Measurements from ENCODE around the gene SYT1.
"Not testable (repeated sequence)": the region's sequence is repeated elsewhere in the genome, so short reads cannot be mapped to it uniquely, and the experiment has no call there.

SYT1 gene

DNA sequence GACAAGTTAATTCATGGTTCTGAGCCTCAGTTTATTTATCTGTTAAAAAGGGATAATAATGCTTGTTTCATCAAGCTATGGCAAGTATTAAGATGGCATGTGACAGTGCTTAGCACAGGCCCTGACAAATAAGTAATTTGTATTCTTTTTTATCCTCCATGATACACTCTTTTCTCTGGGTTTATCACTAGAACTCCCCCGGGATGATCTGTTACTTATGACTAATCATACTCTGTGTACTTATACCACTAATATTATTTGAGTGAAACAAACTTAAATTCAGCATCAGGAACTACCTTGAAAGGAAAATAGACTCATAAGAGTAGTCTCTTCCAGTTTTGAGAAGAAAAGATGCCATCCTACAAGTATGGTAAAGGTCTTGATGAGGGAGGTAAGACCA is 542.4 kb downstream of the SYT1 start:
- no peak for DNase-seq (ENCODE audit: low read depth)
- no peak overlapping the region for H3K4me3 ChIP-seq (ENCODE audit: low read depth, low read length)

DNA sequence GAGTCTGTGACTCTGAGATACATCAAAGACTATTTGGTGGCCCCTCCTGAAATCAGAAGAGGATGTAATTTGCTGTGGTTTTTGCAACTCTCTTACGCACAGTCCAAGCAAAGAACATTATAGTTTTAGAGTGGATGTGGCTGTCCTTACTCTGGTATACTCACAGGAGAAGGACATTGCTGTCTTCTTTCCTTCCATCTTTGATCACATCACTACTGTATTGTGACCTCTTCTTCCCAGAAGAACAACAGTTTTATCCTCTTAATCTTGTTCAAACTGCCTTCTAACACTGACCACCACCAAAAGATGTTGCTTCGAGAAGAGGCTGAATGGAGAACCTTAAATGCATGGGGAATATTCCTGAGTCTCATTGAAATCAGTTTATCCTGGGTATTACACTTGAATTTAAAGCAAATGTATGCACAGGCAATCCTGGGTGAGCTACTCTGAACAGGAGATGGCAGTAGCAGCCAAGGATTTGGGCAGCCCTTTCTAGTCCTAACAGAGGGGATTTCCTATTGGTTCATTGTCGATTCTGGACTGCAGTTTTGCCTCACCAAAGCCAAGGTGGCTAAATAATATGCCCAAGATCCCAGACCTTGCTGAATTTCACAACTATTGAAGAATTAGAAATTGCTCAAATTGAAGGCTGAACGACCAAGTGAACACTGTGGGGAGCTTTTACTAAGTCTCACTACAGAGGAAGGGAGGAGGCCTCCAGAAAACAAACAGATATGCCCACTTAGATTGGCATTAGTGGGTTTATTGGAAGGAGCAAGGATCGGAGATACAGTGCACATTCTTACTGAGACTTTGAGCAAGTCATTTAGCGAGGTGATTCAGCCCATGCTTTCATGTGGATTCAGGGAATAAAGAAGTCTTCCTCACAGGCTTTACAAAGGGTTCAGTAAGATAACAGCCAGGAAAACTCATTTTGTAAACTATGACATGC is 543.4 kb downstream of the SYT1 start:
- H3K4me3 ChIP-seq (ENCODE audit: low read depth, low read length) = no peak overlapping the region
- DNase-seq (ENCODE audit: low read depth) = peak; percentile 75

DNA sequence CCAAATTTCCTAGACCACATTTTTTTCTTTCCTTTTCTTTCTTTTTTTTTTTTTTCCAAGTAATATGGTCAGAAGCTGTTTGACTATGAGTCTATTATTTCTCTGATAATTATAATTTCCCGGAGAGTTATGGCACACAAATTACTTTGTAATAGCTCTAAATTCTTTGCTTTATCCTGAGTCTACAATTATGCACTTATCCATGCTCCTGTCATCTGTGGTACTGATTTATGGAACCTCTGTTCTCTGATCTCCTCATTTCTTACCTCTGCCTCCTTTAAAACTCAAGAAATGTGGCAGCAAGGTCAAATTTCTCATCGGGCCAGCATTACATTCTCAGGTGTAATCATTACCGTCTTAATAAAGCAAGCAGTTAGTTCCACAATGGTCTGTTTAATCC is 544.1 kb downstream of the SYT1 start:
- H3K4me3 ChIP-seq (ENCODE audit: low read depth, low read length) = no peak overlapping the region
- no peak for DNase-seq (ENCODE audit: low read depth)

DNA sequence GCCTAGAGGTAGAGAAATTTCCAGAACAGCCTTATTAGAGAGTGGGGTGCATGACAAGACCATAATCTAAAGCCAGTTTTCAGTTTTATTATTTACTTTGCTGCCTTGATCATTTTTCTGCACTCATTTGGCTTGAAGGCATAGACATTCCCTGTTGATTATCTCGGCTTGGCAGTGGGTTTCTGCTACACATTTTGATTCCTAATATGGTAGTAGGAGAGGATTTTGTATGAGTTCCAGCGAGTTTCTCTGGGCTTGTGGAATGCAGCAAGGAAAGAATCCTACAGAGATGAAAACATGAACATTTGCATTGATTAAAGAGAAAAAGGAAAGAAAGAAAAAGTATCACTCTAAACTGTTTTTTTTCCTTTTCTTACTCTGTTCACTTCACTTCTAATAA is 545.0 kb downstream of the SYT1 start:
- DNase-seq (ENCODE audit: low read depth) = peak; percentile 60
- no peak overlapping the region for H3K4me3 ChIP-seq (ENCODE audit: low read depth, low read length)

DNA sequence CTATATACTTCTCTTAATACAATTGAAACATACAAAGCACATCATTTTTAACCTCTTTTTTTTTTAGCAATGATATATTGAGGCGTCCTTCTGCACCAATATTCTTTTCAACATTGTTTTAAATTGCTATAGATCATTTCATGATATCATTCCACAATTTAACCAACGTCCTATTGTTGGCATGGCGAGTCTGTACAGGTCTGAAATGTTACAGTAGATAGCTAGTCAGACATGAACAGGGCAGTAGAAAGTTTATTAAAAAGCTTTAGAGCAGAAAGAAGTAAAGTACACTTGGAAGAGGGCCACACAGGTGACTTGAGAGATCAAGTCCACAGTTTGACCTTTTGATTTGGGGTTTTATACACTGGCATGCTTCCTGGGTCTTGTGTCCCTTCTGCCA is 547.2 kb downstream of the SYT1 start:
- no peak overlapping the region for H3K4me3 ChIP-seq (ENCODE audit: low read depth, low read length)
- DNase-seq (ENCODE audit: low read depth) = no peak

DNA sequence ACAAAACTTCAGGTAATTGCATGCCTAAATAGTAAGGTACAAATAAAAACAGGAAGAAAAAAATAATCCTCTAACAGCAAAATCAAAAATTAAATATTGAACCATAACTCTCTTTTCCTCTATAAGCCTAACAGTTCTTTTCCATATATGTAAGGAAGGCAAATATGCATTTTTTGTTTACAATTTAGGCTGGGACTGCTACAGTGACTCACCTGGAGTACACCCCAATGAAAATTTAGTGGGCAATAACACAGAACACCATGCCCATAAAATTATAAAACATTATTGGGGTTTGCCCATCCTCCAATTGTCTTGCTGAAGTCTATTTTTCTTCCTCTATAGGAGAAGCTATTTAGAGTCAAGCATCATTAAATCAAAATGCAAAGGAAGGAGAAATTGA is 549.2 kb downstream of the SYT1 start:
- H3K4me3 ChIP-seq (ENCODE audit: low read depth, low read length) = no peak overlapping the region

DNA sequence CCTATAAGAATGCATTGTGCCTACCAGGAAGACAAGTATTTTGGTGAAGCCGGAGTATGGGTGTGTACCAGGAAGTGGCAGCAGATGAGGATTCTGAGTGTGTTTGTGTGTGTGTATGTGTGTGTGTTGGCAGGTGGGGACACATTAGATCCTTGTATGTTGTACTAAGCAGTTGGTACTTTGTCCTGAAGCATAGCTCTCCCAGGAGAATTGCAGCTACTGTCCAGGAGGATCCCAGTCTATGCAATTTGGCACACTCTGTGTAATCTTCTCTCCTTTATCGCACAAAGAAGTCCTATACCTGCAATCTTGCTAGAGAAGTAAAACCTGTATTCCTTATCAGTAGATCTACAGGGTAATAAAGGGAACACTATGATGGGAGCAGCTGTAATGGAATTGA is 549.7 kb downstream of the SYT1 start:
- no peak overlapping the region for H3K4me3 ChIP-seq (ENCODE audit: low read depth, low read length)
- DNase-seq (ENCODE audit: low read depth) = no peak

More for the DNA sequence above, 549.2 kb downstream of the SYT1 start:
- DNase-seq (ENCODE audit: low read depth) = no peak

DNA sequence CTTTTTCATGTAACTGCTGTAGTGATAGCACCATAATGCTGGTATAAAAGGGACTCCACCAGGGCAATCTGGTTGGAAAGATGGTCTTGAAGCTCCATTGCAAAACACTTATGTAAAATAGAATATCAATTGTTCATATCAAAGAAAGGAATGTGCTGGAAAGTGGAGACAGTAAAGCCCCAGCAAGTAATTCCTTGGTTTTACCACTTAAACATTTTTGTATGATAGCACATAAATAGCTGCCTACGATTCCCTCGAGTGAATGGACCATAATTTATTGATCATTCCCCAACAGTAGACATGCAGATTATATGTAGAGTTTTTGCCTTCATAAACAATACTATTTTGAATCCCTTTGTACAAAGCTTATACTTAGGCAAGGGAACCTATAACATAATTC is 550.7 kb downstream of the SYT1 start:
- DNase-seq (ENCODE audit: low read depth) = no peak

DNA sequence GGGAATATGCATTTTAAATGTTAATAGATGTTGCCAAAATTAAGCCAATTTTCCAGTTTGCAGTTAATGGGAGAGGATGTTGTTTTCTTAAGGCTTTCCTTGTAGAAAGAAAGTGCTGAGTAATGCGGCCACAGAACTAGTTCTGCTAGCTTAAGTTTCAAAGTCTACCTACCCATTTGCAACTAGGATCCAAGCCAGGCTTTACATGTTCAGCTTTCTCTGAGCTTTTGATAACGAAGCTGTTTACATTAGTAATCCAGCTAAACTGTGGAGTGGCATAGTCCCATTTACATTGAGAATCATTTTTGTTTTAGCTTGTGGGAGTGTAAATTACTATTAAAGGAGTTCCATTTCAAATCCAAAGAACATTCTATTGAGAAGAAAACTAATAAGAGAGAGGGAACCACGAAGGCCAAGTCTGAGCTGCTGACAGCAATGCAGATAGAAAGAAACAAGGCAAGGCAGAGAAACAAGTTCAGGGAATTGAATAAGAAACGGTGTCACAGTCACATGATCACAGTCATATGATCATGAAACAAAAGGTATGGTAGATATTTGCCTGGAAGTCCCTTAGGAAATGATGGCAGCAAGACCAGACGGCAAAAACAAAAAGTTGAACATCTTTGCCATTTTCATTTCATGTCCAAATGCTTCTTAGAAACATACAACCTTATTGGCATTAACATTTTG is 551.3 kb downstream of the SYT1 start:
- DNase-seq (ENCODE audit: low read depth) = no peak

More for the DNA sequence above, 550.7 kb downstream of the SYT1 start:
- no peak overlapping the region for H3K4me3 ChIP-seq (ENCODE audit: low read depth, low read length)

DNA sequence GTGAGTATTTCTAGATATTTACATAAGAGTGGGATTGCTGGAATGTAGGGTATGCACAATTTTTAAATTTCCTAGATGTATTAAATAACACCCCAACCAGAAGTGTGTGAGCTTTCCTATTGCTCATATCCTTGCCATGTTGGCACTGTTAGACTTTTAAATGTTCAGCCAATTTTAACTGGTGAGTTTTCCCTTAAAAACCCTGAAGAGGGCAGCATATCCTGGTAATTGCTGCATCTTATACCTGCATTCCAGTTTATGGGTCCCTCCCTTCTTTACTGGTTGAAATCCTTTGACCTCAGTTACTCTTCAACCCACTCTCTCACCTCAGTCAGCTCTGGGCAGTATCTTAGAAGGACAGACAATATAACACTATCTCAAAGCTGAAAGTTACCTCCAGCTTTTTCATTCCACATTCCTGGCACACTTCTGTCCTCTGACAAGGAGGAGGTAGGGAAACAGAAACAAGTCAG is 555.6 kb downstream of the SYT1 start:
- H3K4me3 ChIP-seq (ENCODE audit: low read depth, low read length) = no peak overlapping the region
- peak; percentile 83 for DNase-seq (ENCODE audit: low read depth)

More for the DNA sequence above, 551.3 kb downstream of the SYT1 start:
- no peak overlapping the region for H3K4me3 ChIP-seq (ENCODE audit: low read depth, low read length)

DNA sequence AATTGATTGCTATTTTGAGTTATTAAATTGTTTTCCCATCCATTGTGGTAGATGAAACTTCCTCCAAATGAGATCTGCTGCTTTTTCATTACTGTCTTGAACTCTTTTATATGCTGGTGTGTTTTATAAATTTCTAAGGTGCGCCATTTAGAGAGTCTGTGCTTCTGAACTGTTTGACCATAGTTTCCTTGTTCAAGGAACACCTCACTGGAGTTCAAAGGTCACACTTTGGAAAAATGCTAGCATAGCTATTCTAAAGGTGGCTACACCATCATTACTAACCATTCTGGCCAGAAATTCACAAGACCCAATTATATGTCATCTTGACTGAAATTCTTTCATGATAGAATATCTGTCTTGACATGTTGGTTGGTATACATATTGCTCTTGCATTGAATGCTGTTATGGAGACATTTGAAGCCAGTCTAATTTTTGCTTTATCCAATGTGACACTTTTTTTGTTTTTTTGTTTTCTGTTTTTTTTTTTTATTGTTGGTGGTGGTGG is 556.7 kb downstream of the SYT1 start:
- no peak for DNase-seq (ENCODE audit: low read depth)
- H3K4me3 ChIP-seq (ENCODE audit: low read depth, low read length) = no peak overlapping the region

DNA sequence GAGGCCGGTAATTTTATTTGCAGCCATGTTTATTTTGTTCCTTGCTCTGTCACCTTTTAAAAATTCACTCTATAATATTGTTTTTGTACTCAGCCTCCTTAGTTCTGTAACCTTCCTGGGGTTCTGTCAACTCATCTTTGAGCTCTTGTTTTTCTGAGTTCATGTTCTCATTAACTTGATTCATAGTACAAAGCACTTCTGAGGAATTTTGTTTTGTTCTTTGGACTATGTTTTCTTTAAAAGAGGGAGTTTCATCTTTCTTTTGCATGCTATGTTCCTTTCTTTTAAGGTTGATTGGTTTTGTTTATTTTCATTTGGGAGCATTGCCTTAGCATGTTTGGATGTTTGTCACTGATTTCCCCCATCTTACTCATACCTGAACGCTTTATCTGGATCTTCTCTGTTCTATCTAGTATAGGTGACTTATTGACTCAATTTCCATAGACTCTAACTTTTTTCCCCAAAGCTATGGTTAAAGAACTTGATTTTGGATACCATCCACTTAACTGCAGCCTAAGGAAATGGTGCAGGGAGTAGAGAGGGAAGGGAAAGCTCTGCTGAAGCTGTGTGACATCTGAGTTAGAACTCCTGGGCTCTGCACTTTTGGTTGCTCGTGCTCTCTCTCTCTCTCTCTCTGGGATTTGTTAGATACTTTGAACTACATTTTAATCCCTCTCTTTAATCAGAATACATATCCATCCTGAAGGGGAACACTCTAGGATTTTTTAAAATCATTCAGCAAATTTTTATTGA is 557.7 kb downstream of the SYT1 start:
- H3K4me3 ChIP-seq (ENCODE audit: low read depth, low read length) = no peak overlapping the region
- no peak for DNase-seq (ENCODE audit: low read depth)

DNA sequence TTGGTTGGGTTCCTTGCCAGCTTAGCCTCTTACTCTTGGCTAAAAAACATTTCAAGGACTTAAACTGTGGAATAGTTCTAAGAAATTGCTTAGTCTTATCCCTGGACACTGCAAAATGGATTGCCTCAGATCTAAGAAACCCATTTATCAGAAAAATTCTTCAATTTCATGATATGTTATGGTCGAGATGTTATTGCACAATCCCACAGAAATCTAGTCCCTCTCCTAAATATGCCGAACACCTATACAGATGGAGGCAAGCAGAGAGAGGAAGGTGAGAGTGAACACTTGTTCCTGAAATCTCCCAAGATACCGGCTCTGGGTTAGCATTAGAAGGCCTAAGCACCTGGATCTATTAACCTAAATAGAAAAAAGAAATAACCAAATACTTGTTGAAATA is 559.0 kb downstream of the SYT1 start:
- DNase-seq (ENCODE audit: low read depth) = no peak
- no peak overlapping the region for H3K4me3 ChIP-seq (ENCODE audit: low read depth, low read length)

DNA sequence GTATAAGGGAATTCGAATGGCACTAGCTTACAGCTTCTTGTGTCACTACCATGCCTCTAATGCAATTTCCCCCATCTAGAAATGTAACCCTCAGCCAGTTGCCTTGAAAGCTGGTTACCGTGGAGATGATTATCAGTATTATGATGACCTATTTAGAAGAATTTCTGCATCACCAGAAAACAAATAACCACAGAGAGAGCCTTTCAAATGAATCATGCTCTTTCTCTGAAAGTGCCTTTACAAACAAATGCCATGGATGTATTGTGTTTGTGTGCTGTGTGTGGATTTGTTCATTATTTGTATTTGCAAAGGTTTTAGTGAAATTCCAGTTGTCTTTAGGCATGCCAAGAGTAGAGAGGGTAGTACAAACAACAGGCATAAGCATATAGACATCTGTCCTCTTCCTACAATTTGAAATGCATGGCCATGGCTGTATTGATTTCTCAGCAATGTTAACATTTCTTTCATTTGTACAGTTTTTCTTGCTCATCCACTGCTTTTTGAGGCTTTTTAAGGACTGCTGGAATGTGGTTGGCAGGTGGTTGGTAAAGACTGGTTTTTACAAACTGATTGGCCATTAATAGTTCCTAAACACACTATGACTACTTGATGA is 559.6 kb downstream of the SYT1 start:
- no peak overlapping the region for H3K4me3 ChIP-seq (ENCODE audit: low read depth, low read length)
- peak; percentile 74 for DNase-seq (ENCODE audit: low read depth)

DNA sequence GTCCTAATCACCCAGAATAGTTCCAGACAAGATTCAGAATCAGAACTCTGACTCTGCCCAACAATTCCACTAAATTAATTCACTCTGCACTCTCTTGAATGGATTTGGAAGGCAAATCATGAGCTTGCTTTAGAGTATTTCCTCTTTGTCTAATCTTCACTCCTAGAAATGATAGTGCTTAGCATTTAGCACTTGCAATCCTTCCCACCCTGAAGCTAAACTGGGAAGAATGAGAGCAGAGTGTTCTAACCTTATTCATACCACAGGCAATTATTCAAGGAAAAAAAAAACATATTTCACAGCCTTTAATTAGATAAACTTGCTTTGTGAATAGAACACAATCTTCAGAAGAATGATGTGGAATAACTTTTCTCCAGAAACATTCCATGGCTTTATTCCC is 561.5 kb downstream of the SYT1 start:
- DNase-seq (ENCODE audit: low read depth) = no peak
- no peak overlapping the region for H3K4me3 ChIP-seq (ENCODE audit: low read depth, low read length)

DNA sequence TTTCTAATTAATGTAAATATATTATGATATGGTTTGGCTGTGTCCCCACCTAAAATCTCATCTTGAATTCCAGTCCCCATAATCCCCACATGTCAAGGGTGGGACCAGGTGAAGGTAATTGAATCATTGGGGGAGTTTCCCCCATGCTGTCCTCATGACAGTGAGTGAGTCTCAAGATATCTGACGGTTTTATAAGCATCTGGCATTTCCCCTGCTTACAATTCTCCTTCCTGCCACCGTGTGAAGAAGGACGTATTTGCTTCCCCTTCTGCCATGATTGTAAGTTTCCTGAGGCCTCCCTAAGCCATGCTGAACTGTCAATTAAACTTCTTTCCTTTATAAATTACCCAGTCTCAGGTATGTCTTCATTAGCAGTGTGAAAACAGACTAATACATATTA is 562.2 kb downstream of the SYT1 start:
- DNase-seq (ENCODE audit: low read depth); H3K4me3 ChIP-seq (ENCODE audit: low read depth, low read length): not testable (repeated sequence)

DNA sequence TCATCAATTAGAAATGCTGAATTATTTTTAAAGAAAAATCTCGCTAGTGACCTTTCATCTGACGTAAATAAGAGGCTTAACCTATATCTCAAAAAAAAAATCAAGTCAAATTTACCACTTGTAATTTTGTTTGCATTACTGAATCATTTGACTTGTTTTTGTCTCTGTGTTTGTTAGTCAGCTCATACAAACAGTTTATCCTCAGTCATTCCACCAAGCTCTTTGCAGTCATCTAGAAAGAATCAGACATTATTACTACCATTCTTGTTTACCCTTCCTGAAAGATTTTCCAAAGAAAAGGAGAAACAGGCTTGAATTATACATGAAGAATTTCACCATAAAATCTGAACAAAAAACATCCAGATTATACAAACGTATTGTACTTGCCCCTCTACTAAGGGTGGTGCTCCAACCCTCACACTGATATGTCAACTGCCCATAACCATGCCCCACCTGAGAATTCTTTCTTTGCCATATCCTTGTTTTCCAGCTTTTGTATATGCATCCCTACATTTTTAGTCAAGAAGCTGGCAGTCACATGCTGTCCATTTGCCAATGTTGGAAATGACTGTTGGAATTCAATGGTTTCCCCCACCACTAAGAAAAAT is 569.0 kb downstream of the SYT1 start:
- DNase-seq (ENCODE audit: low read depth) = no peak
- H3K4me3 ChIP-seq (ENCODE audit: low read depth, low read length) = no peak overlapping the region

DNA sequence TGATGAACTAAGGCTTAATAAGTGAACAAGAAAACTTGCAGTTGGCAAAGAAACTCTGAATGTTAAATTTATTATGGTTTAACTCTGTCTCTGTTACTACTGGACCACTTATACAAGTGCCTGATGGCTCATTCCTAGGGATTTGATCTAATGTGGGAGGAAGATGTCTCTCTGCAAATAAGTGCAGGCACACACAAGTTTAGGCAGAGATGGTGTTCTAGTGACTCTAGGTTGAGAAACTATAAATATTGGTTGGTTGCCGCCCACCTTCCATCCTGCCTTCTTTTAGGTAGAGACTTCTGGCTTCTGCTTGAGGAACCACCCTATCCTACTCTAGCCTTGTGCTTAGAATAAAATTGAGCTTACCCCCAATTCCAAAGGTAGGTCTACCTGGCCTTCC is 570.0 kb downstream of the SYT1 start:
- no peak for DNase-seq (ENCODE audit: low read depth)
- H3K4me3 ChIP-seq (ENCODE audit: low read depth, low read length) = no peak overlapping the region

DNA sequence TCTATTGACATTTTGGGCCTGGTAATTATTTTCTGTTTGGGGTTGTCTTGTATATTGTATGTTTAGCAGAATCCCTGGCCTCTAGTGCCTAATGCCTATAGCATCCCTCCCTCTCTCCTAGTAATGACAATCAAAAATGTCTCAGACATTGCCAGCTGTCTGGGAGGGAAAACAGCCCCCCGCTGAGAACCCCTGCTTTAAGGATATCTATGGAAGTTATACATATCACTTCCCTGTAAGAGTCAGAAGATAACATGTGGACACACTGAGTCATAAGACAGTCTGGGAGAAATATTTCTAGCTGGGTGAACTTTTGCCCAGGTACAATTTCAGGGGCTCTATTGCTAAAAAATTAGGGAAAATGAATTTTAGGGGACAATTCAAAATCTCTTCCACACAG is 571.2 kb downstream of the SYT1 start:
- DNase-seq (ENCODE audit: low read depth) = no peak
- no peak overlapping the region for H3K4me3 ChIP-seq (ENCODE audit: low read depth, low read length)

Data from skeletal muscle cell (primary cell).